Activated CD4-positive, alpha-beta T cell treated with anti-CD3 and anti-CD28 coated beads, Interleukin-2, amount 10 ng/mL, durations not matched to agents 7 days and 5 days (primary cell): ENCODE results near the gene DEFB113. TPM values are rescaled to one million over a fixed set of nuclear protein-coding genes. Genes with fewer than 3 reads are reported as not detected.

Experiments used
- CTCF ChIA-PET: fragments of 350-600 bp; sonication (Branson Sonifier 250); formaldehyde crosslinking; loops from one replicate; lab custom pipeline; 2021; ENCODE audit warnings: antibody characterized with exemption; lab: Charles Lee
- POLR2A ChIA-PET: fragments of 350-600 bp; sonication (Branson Sonifier 250); formaldehyde crosslinking; loops from one replicate; lab custom pipeline; 2021; ENCODE audit warnings: antibody characterized with exemption; lab: Charles Lee
- DNase-seq: peaks from one replicate; pipeline ENCODE4 v3.0.0-alpha.2; 2020
- H3K27ac Mint-ChIP-seq: one replicate; pipeline ENCODE4 v1.8.0; 2021; ENCODE audit warnings: mild to moderate bottlenecking, moderate library complexity, mixed read lengths
- H3K27me3 Mint-ChIP-seq: one replicate; pipeline ENCODE4 v1.8.0; 2021; ENCODE audit warnings: mixed read lengths
- H3K36me3 Mint-ChIP-seq: one replicate; pipeline ENCODE4 v1.8.0; 2021; ENCODE audit warnings: low read depth, mixed read lengths
- H3K4me1 Mint-ChIP-seq: one replicate; pipeline ENCODE4 v1.8.0; 2021; ENCODE audit warnings: mixed read lengths
- H3K4me3 Mint-ChIP-seq: one replicate; pipeline ENCODE4 v1.8.0; 2021; ENCODE audit warnings: mild to moderate bottlenecking, moderate library complexity, mixed read lengths
- H3K9me3 Mint-ChIP-seq: one replicate; pipeline ENCODE4 v1.8.0; 2021; ENCODE audit warnings: mixed read lengths
- total RNA-seq, 2 experiments: library from RNA; stranded (reverse); gene quantifications; one replicate each; pipeline ENCODE4 v1.2.3, GENCODE V29; 2021

The DEFB113 gene
- not detected for total RNA-seq

- H3K4me3 Mint-ChIP-seq: no peak within 1 kb of the TSS
These were observed at the start of gene DEFB113 for GRCh38 chr6:49969605-49970004. Gene DEFB113, minus strand, starts transcription at chr6:49969625. Its CDS starts 0 bp downstream, at chr6:49969625.

GRCh38 chr6:50007819-50008218, 38.4 kb upstream of the DEFB113 start:
- no peak for DNase-seq
- H3K27me3 Mint-ChIP-seq: no peaks in the 10 kb centered on the region
- H3K27ac Mint-ChIP-seq: no peak overlapping the region
- H3K9me3 Mint-ChIP-seq: no peaks in the 10 kb centered on the region
- H3K4me1 Mint-ChIP-seq: no peaks in the 10 kb centered on the region
- CTCF ChIA-PET: no interaction called here
- H3K4me3 Mint-ChIP-seq: no peak overlapping the region
- H3K36me3 Mint-ChIP-seq: no peaks in the 10 kb centered on the region
- POLR2A ChIA-PET: interaction anchor here (0.6 kb wide), 1 partner anchor 113 kb away, joined by 3 read pairs; no protein-coding TSS in a partner anchor

More at GRCh38 chr6:49969605-49970004, at the start of gene DEFB113:
- ChIA-PET POLR2A (no interaction called here), CTCF (no interaction called here)
- DNase-seq: no peak
- no peaks in the 10 kb centered on the region for H3K9me3 Mint-ChIP-seq
- no peaks in the 10 kb centered on the region for H3K4me1 Mint-ChIP-seq
- no peaks in the 10 kb centered on the region for H3K27me3 Mint-ChIP-seq
- H3K36me3 Mint-ChIP-seq: no peaks in the 10 kb centered on the region
- H3K27ac Mint-ChIP-seq: no peak within 1 kb of the TSS

GRCh38 chr6:50003139-50003538, 33.7 kb upstream of the DEFB113 start:
- no peak for DNase-seq
- POLR2A ChIA-PET: no interaction called here
- CTCF ChIA-PET: no interaction called here
- Mint-ChIP-seq H3K27me3 (no peaks in the 10 kb centered on the region), H3K4me1 (no peaks in the 10 kb centered on the region), H3K27ac (no peak overlapping the region), H3K9me3 (no peaks in the 10 kb centered on the region), H3K4me3 (no peak overlapping the region), H3K36me3 (no peaks in the 10 kb centered on the region)

- H3K27me3 Mint-ChIP-seq: no peaks in the 10 kb centered on the region
- no peaks in the 10 kb centered on the region for H3K4me1 Mint-ChIP-seq
- no peak overlapping the region for H3K27ac Mint-ChIP-seq
- H3K9me3 Mint-ChIP-seq: no peaks in the 10 kb centered on the region
- no peaks in the 10 kb centered on the region for H3K36me3 Mint-ChIP-seq
- DNase-seq: no peak
- CTCF ChIA-PET: no interaction called here
- POLR2A ChIA-PET: no interaction called here
- no peak overlapping the region for H3K4me3 Mint-ChIP-seq
These were observed 25.9 kb upstream of the DEFB113 start for GRCh38 chr6:49995278-49995677.

- H3K36me3 Mint-ChIP-seq: no peaks in the 10 kb centered on the region
- H3K27ac Mint-ChIP-seq: no peak overlapping the region
- no peaks in the 10 kb centered on the region for H3K4me1 Mint-ChIP-seq
- CTCF ChIA-PET: no interaction called here
- H3K27me3 Mint-ChIP-seq: no peaks in the 10 kb centered on the region
- POLR2A ChIA-PET: no interaction called here
- H3K4me3 Mint-ChIP-seq: no peak overlapping the region
- DNase-seq: no peak
- no peaks in the 10 kb centered on the region for H3K9me3 Mint-ChIP-seq
These were observed 19.5 kb upstream of the DEFB113 start for GRCh38 chr6:49988900-49989299.

GRCh38 chr6:49987749-49988148, 18.3 kb upstream of the DEFB113 start:
- Mint-ChIP-seq H3K27me3 (no peaks in the 10 kb centered on the region), H3K9me3 (no peaks in the 10 kb centered on the region), H3K36me3 (no peaks in the 10 kb centered on the region), H3K4me3 (no peak overlapping the region), H3K4me1 (no peaks in the 10 kb centered on the region), H3K27ac (no peak overlapping the region)
- POLR2A ChIA-PET: no interaction called here
- no peak for DNase-seq
- CTCF ChIA-PET: no interaction called here

GRCh38 chr6:49986551-49986950, 17.1 kb upstream of the DEFB113 start:
- Mint-ChIP-seq H3K27me3 (no peaks in the 10 kb centered on the region), H3K4me1 (no peaks in the 10 kb centered on the region), H3K27ac (no peak overlapping the region), H3K4me3 (no peak overlapping the region), H3K9me3 (no peaks in the 10 kb centered on the region), H3K36me3 (no peaks in the 10 kb centered on the region)
- CTCF ChIA-PET: no interaction called here
- no peak for DNase-seq
- POLR2A ChIA-PET: no interaction called here

- Mint-ChIP-seq H3K27me3 (no peaks in the 10 kb centered on the region), H3K4me3 (no peak overlapping the region), H3K9me3 (no peaks in the 10 kb centered on the region), H3K4me1 (peaks cover 13% of the 10 kb centered on the region), H3K27ac (no peak overlapping the region), H3K36me3 (no peaks in the 10 kb centered on the region)
- no peak for DNase-seq
- ChIA-PET CTCF (no interaction called here), POLR2A (no interaction called here)
These were observed 12.6 kb upstream of the DEFB113 start for GRCh38 chr6:49982046-49982445.

- no peak overlapping the region for H3K27ac Mint-ChIP-seq
- H3K4me1 Mint-ChIP-seq: peaks cover 13% of the 10 kb centered on the region
- POLR2A ChIA-PET: no interaction called here
- DNase-seq: no peak
- H3K4me3 Mint-ChIP-seq: no peak overlapping the region
- no peaks in the 10 kb centered on the region for H3K27me3 Mint-ChIP-seq
- no peaks in the 10 kb centered on the region for H3K36me3 Mint-ChIP-seq
- no peaks in the 10 kb centered on the region for H3K9me3 Mint-ChIP-seq
- CTCF ChIA-PET: no interaction called here
These were observed 11.5 kb upstream of the DEFB113 start for GRCh38 chr6:49980898-49981297.

- H3K9me3 Mint-ChIP-seq: no peaks in the 10 kb centered on the region
- H3K27ac Mint-ChIP-seq: no peak overlapping the region
- POLR2A ChIA-PET: no interaction called here
- CTCF ChIA-PET: no interaction called here
- no peaks in the 10 kb centered on the region for H3K27me3 Mint-ChIP-seq
- H3K4me3 Mint-ChIP-seq: no peak overlapping the region
- H3K4me1 Mint-ChIP-seq: peaks cover 13% of the 10 kb centered on the region
- H3K36me3 Mint-ChIP-seq: no peaks in the 10 kb centered on the region
- DNase-seq: no peak
These were observed 10.2 kb upstream of the DEFB113 start for GRCh38 chr6:49979584-49979983.

GRCh38 chr6:49978332-49979226, 9.2 kb upstream of the DEFB113 start:
- peak overlapping the region; percentile 65 for H3K4me3 Mint-ChIP-seq
- DNase-seq: no peak
- H3K9me3 Mint-ChIP-seq: no peaks in the 10 kb centered on the region
- H3K27ac Mint-ChIP-seq: no peak overlapping the region
- POLR2A ChIA-PET: no interaction called here
- H3K4me1 Mint-ChIP-seq: peaks cover 13% of the 10 kb centered on the region
- CTCF ChIA-PET: no interaction called here
- H3K27me3 Mint-ChIP-seq: no peaks in the 10 kb centered on the region
- H3K36me3 Mint-ChIP-seq: no peaks in the 10 kb centered on the region

- no peak overlapping the region for H3K27ac Mint-ChIP-seq
- no peak overlapping the region for H3K4me3 Mint-ChIP-seq
- H3K9me3 Mint-ChIP-seq: no peaks in the 10 kb centered on the region
These were observed 2.6 kb downstream of the DEFB113 start for GRCh38 chr6:49966823-49967222.

GRCh38 chr6:49966334-49966733, 3.1 kb downstream of the DEFB113 start:
- ChIA-PET POLR2A (no interaction called here), CTCF (no interaction called here)
- no peak overlapping the region for H3K4me3 Mint-ChIP-seq
- H3K27ac Mint-ChIP-seq: no peak overlapping the region
- H3K27me3 Mint-ChIP-seq: no peaks in the 10 kb centered on the region
- no peak for DNase-seq
- H3K36me3 Mint-ChIP-seq: no peaks in the 10 kb centered on the region
- H3K4me1 Mint-ChIP-seq: no peaks in the 10 kb centered on the region
- no peaks in the 10 kb centered on the region for H3K9me3 Mint-ChIP-seq

More at GRCh38 chr6:49966823-49967222, 2.6 kb downstream of the DEFB113 start:
- Mint-ChIP-seq H3K36me3 (no peaks in the 10 kb centered on the region), H3K4me1 (no peaks in the 10 kb centered on the region), H3K27me3 (no peaks in the 10 kb centered on the region)
- CTCF ChIA-PET: no interaction called here
- POLR2A ChIA-PET: no interaction called here
- DNase-seq: no peak

GRCh38 chr6:49964064-49964463, 5.4 kb downstream of the DEFB113 start, which contains the start of gene DEFB114:
Gene DEFB114, minus strand, starts transcription at chr6:49964164. Its CDS starts 59 bp downstream, at chr6:49964105.
- H3K27ac Mint-ChIP-seq: no peak within 1 kb of the TSS
- CTCF ChIA-PET: no interaction called here
- H3K27me3 Mint-ChIP-seq: no peaks in the 10 kb centered on the region

More at GRCh38 chr6:49964064-49964463, 5.4 kb downstream of the DEFB113 start, which contains the start of gene DEFB114:
- Mint-ChIP-seq H3K4me1 (no peaks in the 10 kb centered on the region), H3K4me3 (no peak within 1 kb of the TSS), H3K9me3 (peaks cover 1% of the 10 kb centered on the region), H3K36me3 (no peaks in the 10 kb centered on the region)
- DNase-seq: no peak
- POLR2A ChIA-PET: no interaction called here
